Activated B cell treated with CpG ODN at 0.5 μM for 24 hours (primary cell): ENCODE measurements around the gene PIGP. TPM values are rescaled to one million over a fixed set of nuclear protein-coding genes. Genes with fewer than 3 reads are reported as not detected.
"Not testable (repeated sequence)": the region's sequence is repeated elsewhere in the genome, so short reads cannot be mapped to it uniquely, and the experiment has no call there.

Experiments used
- ATAC-seq: fragments of 200-7000 bp; cut with Tn5 transposase; one replicate; pipeline ENCODE4 v1.10.0; 2021; ENCODE audit warnings: low read depth, mild to moderate bottlenecking, moderate library complexity
- CTCF ChIA-PET: fragments of 350-600 bp; sonication (Branson Sonifier 250); formaldehyde crosslinking; loops from one replicate; lab custom pipeline; 2021; ENCODE audit warnings: antibody characterized with exemption; lab: Charles Lee
- POLR2A ChIA-PET: fragments of 350-600 bp; sonication (Branson Sonifier 250); formaldehyde crosslinking; loops from one replicate; lab custom pipeline; 2021; ENCODE audit warnings: antibody characterized with exemption; lab: Charles Lee
- DNase-seq: peaks from one replicate; pipeline ENCODE4 v3.0.0; 2022
- H3K27ac Mint-ChIP-seq: one replicate; pipeline ENCODE4 v1.8.0; 2020; ENCODE audit warnings: mixed read lengths
- H3K27me3 Mint-ChIP-seq: one replicate; pipeline ENCODE4 v1.8.0; 2021; ENCODE audit warnings: mixed read lengths
- H3K36me3 Mint-ChIP-seq: one replicate; pipeline ENCODE4 v1.8.0; 2021; ENCODE audit warnings: low read depth, mixed read lengths
- H3K4me1 Mint-ChIP-seq: one replicate; pipeline ENCODE4 v1.8.0; 2021; ENCODE audit warnings: mixed read lengths
- H3K4me3 Mint-ChIP-seq: one replicate; pipeline ENCODE4 v1.8.0; 2020; ENCODE audit warnings: mild to moderate bottlenecking, mixed read lengths
- H3K9me3 Mint-ChIP-seq: one replicate; pipeline ENCODE4 v1.8.0; 2020; ENCODE audit warnings: mixed read lengths
- CTCF ChIP-seq: fragments of 200-600 bp; IDR thresholded peaks from one replicate; pipeline ENCODE4 v1.8.0; 2022; ENCODE audit warnings: antibody characterized with exemption, mild to moderate bottlenecking
- intact Hi-C: fragments of 100-400 bp; cut with micrococcal nuclease; formaldehyde crosslinking; loops from one replicate; pipeline ENCODE4 v1.15.1; 2024
- total RNA-seq: library from RNA; stranded (reverse); gene quantifications from 2 replicates; pipeline ENCODE4 v1.2.3, GENCODE V29; 2022

The PIGP gene
- total RNA-seq, 1 donor from 2014 or later, result 17.7 TPM

GRCh38 chr21:37043818-37044217, 29.1 kb downstream of the PIGP start:
- Mint-ChIP-seq H3K9me3 (no peaks in the 10 kb centered on the region), H3K27me3 (peaks cover 6% of the 10 kb centered on the region), H3K4me3 (no peak overlapping the region), H3K4me1 (peaks cover 9% of the 10 kb centered on the region), H3K27ac (no peak overlapping the region), H3K36me3 (no peaks in the 10 kb centered on the region)
- ATAC-seq, result no peak
- POLR2A ChIA-PET, result no interaction called here
- CTCF ChIA-PET, result no interaction called here
- TF ChIP-seq CTCF, result no peak
- no peak for DNase-seq
- intact Hi-C loops, result no loop called here

- no peaks in the 10 kb centered on the region for H3K36me3 Mint-ChIP-seq
- peaks cover 9% of the 10 kb centered on the region for H3K4me1 Mint-ChIP-seq
- ATAC-seq, result no peak
- POLR2A ChIA-PET, result no interaction called here
- DNase-seq, result no peak
- H3K27me3 Mint-ChIP-seq, result peaks cover 6% of the 10 kb centered on the region
- intact Hi-C loops, result no loop called here
- no peak for TF ChIP-seq CTCF
- H3K9me3 Mint-ChIP-seq, result no peaks in the 10 kb centered on the region
- CTCF ChIA-PET, result no interaction called here
- no peak overlapping the region for H3K4me3 Mint-ChIP-seq
- H3K27ac Mint-ChIP-seq, result no peak overlapping the region
Measured at GRCh38 chr21:37041706-37042271, 31.1 kb downstream of the PIGP start.

- ATAC-seq (no peak), DNase-seq (no peak)
- intact Hi-C loops, result no loop called here
- POLR2A ChIA-PET, result no interaction called here
- Mint-ChIP-seq H3K4me1 (peaks cover 6% of the 10 kb centered on the region), H3K27ac (no peak overlapping the region), H3K4me3 (no peak overlapping the region), H3K36me3 (no peaks in the 10 kb centered on the region), H3K27me3 (no peaks in the 10 kb centered on the region), H3K9me3 (no peaks in the 10 kb centered on the region)
- CTCF ChIA-PET, result no interaction called here
- TF ChIP-seq CTCF, result no peak
Measured at GRCh38 chr21:37040212-37040611, 32.7 kb downstream of the PIGP start.

- Mint-ChIP-seq H3K27me3 (peaks cover under 1% of the 10 kb centered on the region), H3K27ac (no peak overlapping the region), H3K4me3 (no peak overlapping the region), H3K36me3 (no peaks in the 10 kb centered on the region), H3K9me3 (no peaks in the 10 kb centered on the region), H3K4me1 (no peaks in the 10 kb centered on the region)
- no peak for TF ChIP-seq CTCF
- intact Hi-C loops, result no loop called here
- no peak for DNase-seq
- POLR2A ChIA-PET, result no interaction called here
- CTCF ChIA-PET, result no interaction called here
- ATAC-seq, result no peak
Measured at GRCh38 chr21:37039411-37040075, 33.3 kb downstream of the PIGP start.

GRCh38 chr21:37036177-37036576, 36.7 kb downstream of the PIGP start:
- POLR2A ChIA-PET, result no interaction called here
- no peak overlapping the region for H3K4me3 Mint-ChIP-seq
- CTCF ChIA-PET, result no interaction called here
- H3K27ac Mint-ChIP-seq, result no peak overlapping the region
- no peak for DNase-seq
- H3K36me3 Mint-ChIP-seq, result no peaks in the 10 kb centered on the region
- no peak for TF ChIP-seq CTCF
- no peaks in the 10 kb centered on the region for H3K4me1 Mint-ChIP-seq
- H3K9me3 Mint-ChIP-seq, result no peaks in the 10 kb centered on the region
- intact Hi-C loops, result no loop called here
- H3K27me3 Mint-ChIP-seq, result peaks cover 3% of the 10 kb centered on the region
- no peak for ATAC-seq

GRCh38 chr21:37034394-37034793, 38.5 kb downstream of the PIGP start:
- H3K27me3 Mint-ChIP-seq, H3K4me3 Mint-ChIP-seq, H3K27ac Mint-ChIP-seq, POLR2A ChIA-PET, CTCF ChIA-PET, intact Hi-C loops, H3K4me1 Mint-ChIP-seq, H3K9me3 Mint-ChIP-seq, H3K36me3 Mint-ChIP-seq, ATAC-seq, DNase-seq: not testable (repeated sequence)
